GM10847 (cell line): ENCODE measurements around the gene PRSS37.

Experiments
- POLR2A ChIP-seq: IDR thresholded peaks from 2 replicates; pipeline ENCODE4 v1.6.1; 2011; ENCODE audit not compliant: insufficient read length; ENCODE audit errors: extremely low read depth

Gene PRSS37

GRCh38 chr7:141838581-141838980, 2.7 kb downstream of the PRSS37 start:
- TF ChIP-seq POLR2A = no peak

GRCh38 chr7:141837683-141838082, 3.6 kb downstream of the PRSS37 start:
- no peak for TF ChIP-seq POLR2A

- TF ChIP-seq POLR2A = no peak
Measured at GRCh38 chr7:141820067-141820466, 21.2 kb downstream of the PRSS37 start.

- no peak for TF ChIP-seq POLR2A
Measured at GRCh38 chr7:141792526-141792925, 48.8 kb downstream of the PRSS37 start.

GRCh38 chr7:141789917-141790316, 51.4 kb downstream of the PRSS37 start, which contains the start of gene TAS2R5:
TSS of gene TAS2R5 (plus strand) at chr7:141790217. CDS start at chr7:141790362, 145 bp downstream.
- no peak for TF ChIP-seq POLR2A

GRCh38 chr7:141788296-141788695, 53.0 kb downstream of the PRSS37 start:
- no peak for TF ChIP-seq POLR2A
